LNCAP (cell line): ENCODE data around the gene QRFP.

Experiments
- CTCF ChIP-seq: fragments of 450-650 bp; IDR thresholded peaks from 2 replicates; pipeline ENCODE4 v1.5.1; 2017; ENCODE audit warnings: mild to moderate bottlenecking

The QRFP gene

GRCh38 chr9:130900701-130901497, 4.3 kb upstream of the QRFP start:
- TF ChIP-seq CTCF = no peak

DNA sequence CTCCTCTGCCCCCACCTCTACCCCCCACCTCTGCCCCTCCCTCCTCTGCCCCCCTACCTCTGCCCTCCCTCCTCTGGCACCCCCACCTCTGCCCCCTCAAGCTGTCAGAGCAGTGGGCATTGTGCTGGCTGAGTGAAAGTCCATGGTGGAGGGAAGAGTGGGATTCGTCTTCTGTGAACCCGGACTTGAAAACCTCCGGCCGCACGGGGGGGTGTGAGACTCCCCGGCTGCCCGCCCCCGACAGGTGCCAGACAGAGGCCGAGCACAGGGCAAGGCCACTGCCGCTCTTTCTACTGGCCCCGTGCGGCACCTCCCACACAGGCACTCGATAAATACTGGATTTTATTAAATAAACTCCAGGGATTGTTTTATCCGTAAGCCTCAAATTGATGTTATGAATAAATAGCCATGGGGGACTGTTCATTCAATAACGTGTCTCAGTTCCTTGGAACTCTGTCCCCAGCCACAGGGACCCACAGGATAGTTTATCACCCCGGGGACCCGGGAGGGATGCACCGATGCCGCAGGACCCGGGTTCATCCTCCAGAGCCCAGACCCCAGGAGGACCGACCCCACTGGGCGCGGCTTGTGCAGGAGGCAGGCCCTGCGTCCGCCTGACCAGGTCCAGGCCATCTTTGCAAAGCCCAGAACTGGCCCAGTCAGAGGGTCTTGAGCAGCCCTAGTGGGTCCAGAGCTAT, 2.6 kb upstream of the QRFP start:
- TF ChIP-seq CTCF = no peak

DNA sequence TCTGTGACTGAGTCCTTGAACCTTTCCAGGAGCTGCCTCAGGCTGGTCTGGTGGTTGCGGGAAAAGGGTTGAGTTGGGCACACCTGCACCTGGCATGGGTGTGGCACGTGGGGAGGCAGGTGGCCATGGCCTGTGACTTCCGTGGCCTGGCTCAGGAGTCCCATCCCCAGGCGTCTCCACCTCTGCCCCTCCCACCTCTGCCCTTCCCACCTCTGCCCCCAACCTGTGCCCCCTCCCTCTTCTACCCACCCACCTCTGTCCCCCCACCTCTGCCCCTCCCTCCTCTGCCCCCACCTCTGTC, 1.9 kb upstream of the QRFP start:
- TF ChIP-seq CTCF = no peak

DNA sequence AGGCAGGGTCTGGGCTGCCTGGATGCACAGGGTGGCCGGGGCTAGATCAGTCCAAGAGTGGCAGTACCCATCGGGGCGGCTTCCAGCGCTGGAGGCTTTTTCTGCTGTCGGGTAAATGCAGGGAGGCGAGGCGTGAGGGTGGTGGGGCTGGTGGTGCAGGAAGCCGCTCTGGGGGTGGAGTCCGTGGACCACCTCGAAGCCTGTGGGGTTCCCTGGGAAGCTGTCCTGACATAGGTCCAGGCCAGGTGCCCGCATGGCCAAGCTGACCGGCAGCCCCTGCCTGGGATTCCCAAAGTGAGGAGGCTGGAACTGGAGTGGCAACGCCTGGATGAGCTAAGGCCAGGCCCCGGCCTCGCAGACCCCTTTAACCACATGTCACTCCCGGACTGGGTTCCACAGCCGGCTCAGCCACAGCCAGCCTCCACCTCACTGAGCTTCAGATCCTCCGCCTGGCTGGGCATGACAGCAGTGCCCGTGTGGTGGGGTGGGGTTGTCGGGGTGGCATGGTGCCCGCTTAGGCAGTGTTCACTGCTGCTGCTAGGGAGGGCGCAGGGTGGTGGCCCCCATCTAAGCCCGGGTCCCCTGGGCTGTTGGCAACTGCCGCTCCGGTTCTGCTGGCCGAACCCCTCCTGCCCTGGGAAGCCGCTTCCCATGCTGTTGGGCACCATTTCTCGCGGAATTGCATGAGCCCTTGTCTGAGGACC, 1.4 kb upstream of the QRFP start:
- no peak for TF ChIP-seq CTCF

DNA sequence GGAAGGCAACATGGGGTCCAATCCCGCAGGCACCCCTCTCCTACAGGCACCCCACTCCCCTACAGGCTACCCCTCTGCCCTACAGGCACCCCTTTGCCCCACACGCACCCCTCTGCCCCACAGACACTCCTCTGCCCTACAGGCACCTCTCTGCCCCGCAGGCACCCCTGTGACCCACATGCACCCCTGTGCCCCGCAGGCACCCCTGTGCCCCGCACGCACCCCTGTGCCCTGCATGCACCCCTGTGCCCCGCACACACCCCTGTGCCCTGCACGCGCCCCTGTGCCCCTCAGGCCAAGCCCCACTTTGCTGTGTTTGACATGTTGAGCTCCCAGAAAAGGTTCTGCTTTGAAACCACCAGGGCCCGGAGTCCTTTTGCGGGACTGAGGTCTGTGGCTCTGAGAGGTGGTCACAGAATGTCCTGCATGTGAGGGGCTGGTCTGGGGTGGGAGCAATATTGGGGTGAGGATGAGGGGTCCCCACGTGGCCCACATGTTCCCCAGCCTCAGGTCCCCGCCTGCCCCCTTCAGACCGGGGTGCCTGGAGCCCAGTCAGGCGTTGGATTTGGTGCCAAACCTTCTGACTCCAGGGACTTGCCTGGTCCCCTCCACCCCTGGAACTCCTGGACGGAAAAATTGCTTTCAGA, 616 bp upstream of the QRFP start:
- TF ChIP-seq CTCF = no peak

DNA sequence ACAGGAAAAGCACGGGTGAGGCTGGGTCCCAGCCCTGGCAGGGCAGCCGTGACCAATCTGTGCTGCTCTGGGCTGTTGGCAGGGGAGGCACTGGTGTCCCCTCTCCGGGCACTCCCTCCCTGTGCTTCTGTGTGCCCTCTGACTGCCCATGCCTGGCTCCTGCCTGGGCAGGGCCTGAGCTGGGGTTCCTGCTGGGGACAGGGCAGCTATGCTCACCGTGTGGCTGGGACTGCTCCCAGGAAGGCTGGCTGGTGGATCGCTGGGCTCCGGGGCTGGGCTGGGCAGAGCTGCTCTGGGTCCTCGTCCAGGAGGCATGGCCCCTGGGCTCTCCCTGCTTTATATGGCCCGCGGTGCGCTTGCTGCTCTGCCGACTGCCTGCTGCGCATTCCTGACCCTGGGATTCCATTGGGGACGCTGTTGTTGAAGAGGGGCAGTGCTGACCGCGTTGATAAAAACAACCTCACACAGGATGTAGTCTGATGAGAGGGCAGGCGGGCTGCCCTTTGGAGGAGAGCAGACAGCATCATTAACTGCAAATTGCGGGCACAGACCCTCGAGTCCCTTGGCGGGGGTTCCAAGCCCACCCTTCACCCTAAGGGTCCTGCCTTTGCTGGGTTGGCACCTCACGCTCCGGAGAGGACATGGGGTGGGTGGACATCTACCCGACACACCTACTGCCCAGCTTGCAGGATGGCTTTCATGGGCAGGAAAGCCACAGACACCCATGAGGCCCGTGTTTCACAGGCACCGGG, 955 bp downstream of the QRFP start:
- no peak for TF ChIP-seq CTCF

GRCh38 chr9:130895038-130895437, 1.6 kb downstream of the QRFP start:
- no peak for TF ChIP-seq CTCF
